Neural progenitor cell (in vitro differentiated cells): ENCODE data around the gene DGKD.

Experiments
- EZH2 ChIP-seq: fragments of 200-600 bp; sonication (generic); IDR thresholded peaks from 2 replicates; pipeline ENCODE4 v1.6.1; 2017; ENCODE audit warnings: antibody characterized with exemption, mild to moderate bottlenecking, moderate library complexity
- EZH2phosphoT487 ChIP-seq: fragments of 200-600 bp; sonication (generic); IDR thresholded peaks from 2 replicates; pipeline ENCODE4 v1.6.1; 2017; ENCODE audit warnings: antibody characterized with exemption
- TF ChIP-seq, protein P1 (sequence below): fragments of 200-600 bp; sonication (generic); IDR thresholded peaks from 2 replicates; pipeline ENCODE4 v1.5.1; 2017; ENCODE audit warnings: antibody characterized with exemption, mild to moderate bottlenecking

GRCh38 chr2:233325256-233325655 lies 29.0 kb upstream of the DGKD start:
- TF ChIP-seq, protein P1, sequence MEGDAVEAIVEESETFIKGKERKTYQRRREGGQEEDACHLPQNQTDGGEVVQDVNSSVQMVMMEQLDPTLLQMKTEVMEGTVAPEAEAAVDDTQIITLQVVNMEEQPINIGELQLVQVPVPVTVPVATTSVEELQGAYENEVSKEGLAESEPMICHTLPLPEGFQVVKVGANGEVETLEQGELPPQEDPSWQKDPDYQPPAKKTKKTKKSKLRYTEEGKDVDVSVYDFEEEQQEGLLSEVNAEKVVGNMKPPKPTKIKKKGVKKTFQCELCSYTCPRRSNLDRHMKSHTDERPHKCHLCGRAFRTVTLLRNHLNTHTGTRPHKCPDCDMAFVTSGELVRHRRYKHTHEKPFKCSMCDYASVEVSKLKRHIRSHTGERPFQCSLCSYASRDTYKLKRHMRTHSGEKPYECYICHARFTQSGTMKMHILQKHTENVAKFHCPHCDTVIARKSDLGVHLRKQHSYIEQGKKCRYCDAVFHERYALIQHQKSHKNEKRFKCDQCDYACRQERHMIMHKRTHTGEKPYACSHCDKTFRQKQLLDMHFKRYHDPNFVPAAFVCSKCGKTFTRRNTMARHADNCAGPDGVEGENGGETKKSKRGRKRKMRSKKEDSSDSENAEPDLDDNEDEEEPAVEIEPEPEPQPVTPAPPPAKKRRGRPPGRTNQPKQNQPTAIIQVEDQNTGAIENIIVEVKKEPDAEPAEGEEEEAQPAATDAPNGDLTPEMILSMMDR = no peak
- TF ChIP-seq EZH2phosphoT487 = no peak
- no peak for TF ChIP-seq EZH2
